Mesenchymal stem cell (in vitro differentiated cells and primary cell): ENCODE results near the gene GBA3.

Experiments used
- DNase-seq: peaks from one replicate; pipeline ENCODE4 v3.0.0-alpha.2; 2013
- H2AFZ ChIP-seq: one replicate; pipeline ENCODE4 v1.6.1; 2013; ENCODE audit warnings: low read depth, mild to moderate bottlenecking, control low read depth, inconsistent platforms, low read length, moderate library complexity
- H2AK5ac ChIP-seq: 2 replicates; pipeline ENCODE4 v1.6.1; 2013; ENCODE audit warnings: low read length, moderate library complexity, mild to moderate bottlenecking, inconsistent platforms; ENCODE audit not compliant: severe bottlenecking
- H2BK120ac ChIP-seq: one replicate; pipeline ENCODE4 v1.6.1; 2013; ENCODE audit warnings: low read depth, mild to moderate bottlenecking, inconsistent platforms, low read length, moderate library complexity
- H2BK12ac ChIP-seq, 2 experiments: one replicate each; pipeline ENCODE4 v1.6.1; 2013; ENCODE audit warnings: inconsistent platforms in 2 of 2, low read length in 2 of 2, mild to moderate bottlenecking in 2 of 2, moderate library complexity in 2 of 2, control low read depth in 1 of 2
- H2BK15ac ChIP-seq: one replicate; pipeline ENCODE4 v1.6.1; 2013; ENCODE audit warnings: mild to moderate bottlenecking, low read depth, inconsistent platforms; ENCODE audit not compliant: poor library complexity, severe bottlenecking
- H2BK5ac ChIP-seq: 2 replicates; pipeline ENCODE4 v1.6.1; 2013; ENCODE audit warnings: low read depth, mild to moderate bottlenecking, low read length, control low read depth, inconsistent platforms; ENCODE audit not compliant: poor library complexity, severe bottlenecking
- H3K14ac ChIP-seq, 2 experiments: one replicate each; pipeline ENCODE4 v1.6.1; 2013; ENCODE audit warnings: inconsistent platforms in 2 of 2, low read length in 2 of 2, control low read depth in 1 of 2, mild to moderate bottlenecking in 1 of 2, moderate library complexity in 1 of 2
- H3K18ac ChIP-seq, 2 experiments: one replicate each; pipeline ENCODE4 v1.6.1; 2013; ENCODE audit warnings: inconsistent platforms in 2 of 2, low read length in 2 of 2, control low read depth in 1 of 2, low read depth in 1 of 2, mild to moderate bottlenecking in 1 of 2
- H3K23ac ChIP-seq, 2 experiments: one replicate each; pipeline ENCODE4 v1.6.1; 2013; ENCODE audit warnings: inconsistent platforms in 2 of 2, low read length in 2 of 2, mild to moderate bottlenecking in 2 of 2, moderate library complexity in 2 of 2, control low read depth in 1 of 2
- H3K27ac ChIP-seq: 2 replicates; pipeline ENCODE4 v1.5.1; 2013; ENCODE audit warnings: mild to moderate bottlenecking, moderate library complexity, low read length, control low read depth, inconsistent platforms; ENCODE audit not compliant: poor library complexity, severe bottlenecking
- H3K27me3 ChIP-seq, 2 experiments: 2 replicates each; pipeline versions ENCODE4 v1.6.1 to v1.7.0; 2013; ENCODE audit warnings: low read length in 2 of 2, mild to moderate bottlenecking in 2 of 2, moderate library complexity in 2 of 2, control low read depth in 1 of 2, inconsistent platforms in 1 of 2; ENCODE audit not compliant: control insufficient read depth in 1 of 2, insufficient read depth in 1 of 2
- H3K36me3 ChIP-seq, 2 experiments: 2 replicates each; pipeline versions ENCODE4 v1.6.1 to v1.7.0; 2013; ENCODE audit warnings: low read length in 2 of 2, control low read depth in 1 of 2, inconsistent platforms in 1 of 2, low read depth in 1 of 2, mild to moderate bottlenecking in 1 of 2; ENCODE audit not compliant: insufficient read depth in 2 of 2, control insufficient read depth in 1 of 2
- H3K4ac ChIP-seq, 2 experiments: one replicate each; pipeline ENCODE4 v1.6.1; 2013; ENCODE audit warnings: inconsistent platforms in 2 of 2, low read length in 2 of 2, mild to moderate bottlenecking in 2 of 2, moderate library complexity in 2 of 2, control low read depth in 1 of 2, low read depth in 1 of 2
- H3K4me1 ChIP-seq: 2 replicates; pipeline ENCODE4 v1.6.1; 2013; ENCODE audit warnings: low read depth, low read length, control low read depth; ENCODE audit not compliant: control insufficient read depth, insufficient read depth
- H3K4me2 ChIP-seq: 2 replicates; pipeline ENCODE4 v1.6.1; 2013; ENCODE audit warnings: low read length, mild to moderate bottlenecking, inconsistent platforms; ENCODE audit not compliant: poor library complexity, severe bottlenecking
- H3K4me3 ChIP-seq, 2 experiments: 2 replicates each; pipeline versions ENCODE4 v1.5.1 to v1.7.0; 2013; ENCODE audit warnings: low read length in 2 of 2, mild to moderate bottlenecking in 2 of 2, control low read depth in 1 of 2, low read depth in 1 of 2; ENCODE audit not compliant: insufficient read depth in 1 of 2
- H3K79me1 ChIP-seq: replicated peaks from 2 replicates; pipeline ENCODE4 v1.6.1; 2013; ENCODE audit warnings: mild to moderate bottlenecking, control low read depth, low read length, inconsistent platforms; ENCODE audit not compliant: poor library complexity, severe bottlenecking
- H3K9ac ChIP-seq: 2 replicates; pipeline ENCODE4 v1.7.0; 2013; ENCODE audit warnings: mild to moderate bottlenecking, low read length, moderate library complexity
- H3K9me3 ChIP-seq: 2 replicates; pipeline ENCODE4 v1.7.0; 2013; ENCODE audit warnings: mild to moderate bottlenecking, low read length; ENCODE audit not compliant: control insufficient read depth
- H4K8ac ChIP-seq: one replicate; pipeline ENCODE4 v1.6.1; 2013; ENCODE audit warnings: inconsistent platforms, mild to moderate bottlenecking, low read length, moderate library complexity
- H4K91ac ChIP-seq: one replicate; pipeline ENCODE4 v1.6.1; 2013; ENCODE audit warnings: mild to moderate bottlenecking, low read length, inconsistent platforms
- WGBS: methylation state at CpG from one replicate; pipeline ENCODE4 v1.1.7; 2013; ENCODE audit warnings: mixed read lengths; 5-methylcytosine and 5-hydroxymethylcytosine counted together

Gene GBA3

GRCh38 chr4:22857411-22857810, 164.7 kb downstream of the GBA3 start:
- DNase-seq: no peak

DNA sequence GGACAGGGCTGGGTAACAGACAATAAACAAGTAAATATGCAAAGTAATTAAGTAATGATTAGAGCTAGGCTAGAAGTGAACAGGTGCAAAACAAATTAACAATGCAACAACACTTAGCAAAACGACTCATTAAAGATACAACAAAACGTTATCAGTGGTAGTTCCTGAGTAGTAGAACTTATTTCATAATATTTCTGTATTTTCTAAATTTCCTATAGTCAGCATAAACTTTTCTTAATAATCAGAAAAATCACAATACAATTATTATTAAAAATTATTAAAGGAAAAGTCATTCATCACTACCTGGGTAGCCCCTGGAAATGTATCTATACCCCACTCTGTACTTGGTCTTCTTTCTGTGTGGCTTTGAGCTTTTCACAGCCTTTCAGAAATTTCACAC, 166.6 kb downstream of the GBA3 start:
- H2AFZ ChIP-seq: no peak overlapping the region
- no peak overlapping the region for H3K4me2 ChIP-seq
- H3K14ac ChIP-seq: no peak overlapping the region
- no peaks in the 10 kb centered on the region for H3K9me3 ChIP-seq
- H3K79me1 ChIP-seq: no peaks in the 10 kb centered on the region
- H3K18ac ChIP-seq: no peak overlapping the region
- H2BK15ac ChIP-seq: no peak overlapping the region
- no CpG with 5 or more reads among the region's 2 CpGs for WGBS
- H4K91ac ChIP-seq: no peak overlapping the region
- H2BK120ac ChIP-seq: no peak overlapping the region
- no peak for DNase-seq
- H2BK5ac ChIP-seq: no peak overlapping the region
- H3K23ac ChIP-seq: no peak overlapping the region
- H3K36me3 ChIP-seq: no peaks in the 10 kb centered on the region
- H4K8ac ChIP-seq: no peak overlapping the region
- no peak overlapping the region for H3K27ac ChIP-seq
- H3K4ac ChIP-seq: no peak overlapping the region
- H3K27me3 ChIP-seq: no peaks in the 10 kb centered on the region
- H2AK5ac ChIP-seq: no peak overlapping the region
- no peak overlapping the region for H2BK12ac ChIP-seq
- no peaks in the 10 kb centered on the region for H3K4me1 ChIP-seq
- H3K4me3 ChIP-seq: no peak overlapping the region
- no peak overlapping the region for H3K9ac ChIP-seq

More at GRCh38 chr4:22857411-22857810, 164.7 kb downstream of the GBA3 start:
- Histone ChIP-seq H3K4ac (no peak overlapping the region), H4K8ac (no peak overlapping the region), H2BK12ac (no peak overlapping the region), H4K91ac (no peak overlapping the region), H3K23ac (no peak overlapping the region), H3K27me3 (no peaks in the 10 kb centered on the region), H2BK15ac (no peak overlapping the region), H2BK5ac (no peak overlapping the region), H3K9ac (no peak overlapping the region), H2BK120ac (no peak overlapping the region), H3K9me3 (no peaks in the 10 kb centered on the region), H2AFZ (no peak overlapping the region), H3K4me3 (no peak overlapping the region), H3K4me1 (no peaks in the 10 kb centered on the region), H3K4me2 (no peak overlapping the region), H2AK5ac (no peak overlapping the region), H3K14ac (no peak overlapping the region), H3K79me1 (no peaks in the 10 kb centered on the region), H3K27ac (no peak overlapping the region), H3K36me3 (no peaks in the 10 kb centered on the region), H3K18ac (no peak overlapping the region)
- 89% methylated on average over 2 of the region's 2 CpGs for WGBS
